Dendritic cell treated with granulocyte-macrophage colony-stimulating factor and Interleukin-4, amounts not matched to agents 40 ng/mL and 50 ng/mL, for 4 days (primary cell): Measurements from ENCODE around the gene MAGEA9B.
"Not testable (repeated sequence)": the region's sequence is repeated elsewhere in the genome, so short reads cannot be mapped to it uniquely, and the experiment has no call there.

Experiments
- H3K27ac Mint-ChIP-seq: one replicate; pipeline ENCODE4 v1.8.0; 2022; ENCODE audit warnings: mild to moderate bottlenecking, mixed read lengths
- H3K27me3 Mint-ChIP-seq: one replicate; pipeline ENCODE4 v1.8.0; 2022; ENCODE audit warnings: mild to moderate bottlenecking, mixed read lengths
- H3K36me3 Mint-ChIP-seq: one replicate; pipeline ENCODE4 v1.8.0; 2022; ENCODE audit warnings: low read depth, mixed read lengths
- H3K4me1 Mint-ChIP-seq: one replicate; pipeline ENCODE4 v1.8.0; 2022; ENCODE audit warnings: low read depth, mixed read lengths
- H3K4me3 Mint-ChIP-seq: one replicate; pipeline ENCODE4 v1.8.0; 2022; ENCODE audit warnings: mild to moderate bottlenecking, moderate library complexity, mixed read lengths
- H3K9me3 Mint-ChIP-seq: one replicate; pipeline ENCODE4 v1.8.0; 2022; ENCODE audit warnings: mixed read lengths
- intact Hi-C: fragments of 100-400 bp; cut with micrococcal nuclease; formaldehyde crosslinking; loops from one replicate; pipeline ENCODE4 v1.15.0; 2022

Gene MAGEA9B

DNA sequence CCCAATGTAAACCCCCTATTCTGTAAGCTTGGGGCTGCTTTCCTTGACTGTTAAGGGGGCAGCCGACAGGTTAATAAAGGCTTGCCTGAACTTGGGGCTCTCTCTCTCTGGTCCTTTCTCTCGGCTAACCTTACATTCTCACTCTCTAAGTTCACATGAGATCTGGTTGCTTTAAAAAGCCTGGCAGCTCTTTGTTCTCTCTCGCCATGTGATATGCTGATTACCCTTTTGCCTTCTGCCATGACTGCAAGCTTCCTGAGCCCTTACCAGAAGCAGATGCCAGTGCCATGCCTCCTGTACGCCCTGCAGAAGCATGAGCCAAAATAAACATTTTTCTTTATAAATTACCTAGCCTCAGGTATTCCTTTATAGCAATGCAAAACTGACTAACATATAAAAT is 32.0 kb downstream of the MAGEA9B start:
- H3K9me3 Mint-ChIP-seq, H3K4me3 Mint-ChIP-seq, H3K4me1 Mint-ChIP-seq, intact Hi-C loops, H3K27ac Mint-ChIP-seq, H3K36me3 Mint-ChIP-seq, H3K27me3 Mint-ChIP-seq: not testable (repeated sequence)

DNA sequence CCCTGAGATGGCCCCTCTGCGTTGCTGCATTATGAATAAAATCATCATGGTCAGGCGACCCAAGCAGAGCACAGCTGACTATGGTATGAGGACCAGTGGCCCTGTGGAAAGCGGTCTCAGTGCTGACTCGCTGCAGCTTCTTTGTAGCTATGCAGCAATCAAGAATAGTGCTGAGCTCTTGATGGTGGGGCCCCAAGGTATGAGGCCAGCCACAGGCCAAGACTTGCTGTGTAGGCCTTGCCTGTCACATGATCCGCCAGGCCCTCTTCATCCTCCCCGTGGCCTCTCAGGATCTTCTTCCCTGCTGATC is 35.4 kb downstream of the MAGEA9B start:
- H3K27me3 Mint-ChIP-seq, intact Hi-C loops, H3K27ac Mint-ChIP-seq, H3K4me3 Mint-ChIP-seq, H3K9me3 Mint-ChIP-seq, H3K4me1 Mint-ChIP-seq, H3K36me3 Mint-ChIP-seq: not testable (repeated sequence)

DNA sequence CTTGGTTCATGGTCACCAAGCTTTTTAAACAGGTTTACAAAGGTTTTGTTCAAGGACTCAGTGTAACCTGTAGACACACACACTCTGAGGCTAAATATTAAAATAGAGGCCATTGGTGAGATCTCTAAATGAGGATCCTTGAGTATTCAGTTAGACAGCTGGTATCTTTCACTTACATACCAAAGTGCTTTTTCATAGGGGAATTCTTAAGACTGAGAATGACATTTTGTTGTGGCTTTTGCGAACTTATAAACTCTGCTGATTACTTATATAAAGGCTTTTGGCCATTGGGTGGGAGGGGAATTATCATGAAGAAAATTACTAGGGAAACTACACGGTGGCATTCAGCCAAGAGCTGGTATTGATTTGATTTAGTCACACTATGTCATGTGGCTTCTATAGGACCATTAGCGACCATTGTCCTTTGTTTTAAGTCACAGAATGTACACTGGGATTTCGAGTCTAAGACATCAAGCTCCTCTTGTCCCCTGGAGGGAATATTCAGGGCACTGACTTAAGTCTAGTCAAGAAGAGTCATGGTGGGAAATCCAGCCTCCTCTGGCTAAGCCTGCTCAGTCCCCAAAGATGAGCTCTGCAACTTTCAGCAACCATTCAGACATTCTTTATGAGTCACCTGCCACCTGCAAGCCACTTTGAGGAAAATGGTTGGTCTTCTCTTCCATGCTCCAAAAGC is 35.9 kb downstream of the MAGEA9B start:
- intact Hi-C loops, H3K27me3 Mint-ChIP-seq, H3K4me1 Mint-ChIP-seq, H3K36me3 Mint-ChIP-seq, H3K9me3 Mint-ChIP-seq, H3K27ac Mint-ChIP-seq, H3K4me3 Mint-ChIP-seq: not testable (repeated sequence)

DNA sequence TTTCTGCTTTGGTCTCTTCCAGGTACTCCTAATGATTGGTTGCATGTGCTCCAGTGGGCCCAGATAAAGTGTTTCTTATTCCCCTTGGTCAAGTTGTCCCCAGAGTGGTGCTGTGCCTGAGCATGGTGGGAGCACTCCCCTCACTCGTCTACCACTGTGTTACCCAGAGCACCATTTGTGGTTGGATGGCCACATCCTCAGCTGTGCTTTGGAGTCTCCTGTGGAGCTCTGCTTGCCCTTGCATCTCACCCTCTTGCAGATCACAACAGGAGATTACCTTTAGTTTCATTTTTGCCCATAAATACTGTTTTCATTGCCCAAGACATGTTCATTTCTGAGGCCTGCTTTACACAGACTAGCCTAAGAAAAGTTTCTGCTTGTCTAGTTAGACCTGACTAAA is 36.8 kb downstream of the MAGEA9B start:
- H3K27me3 Mint-ChIP-seq, H3K9me3 Mint-ChIP-seq, H3K27ac Mint-ChIP-seq, H3K4me1 Mint-ChIP-seq, H3K36me3 Mint-ChIP-seq, H3K4me3 Mint-ChIP-seq, intact Hi-C loops: not testable (repeated sequence)

DNA sequence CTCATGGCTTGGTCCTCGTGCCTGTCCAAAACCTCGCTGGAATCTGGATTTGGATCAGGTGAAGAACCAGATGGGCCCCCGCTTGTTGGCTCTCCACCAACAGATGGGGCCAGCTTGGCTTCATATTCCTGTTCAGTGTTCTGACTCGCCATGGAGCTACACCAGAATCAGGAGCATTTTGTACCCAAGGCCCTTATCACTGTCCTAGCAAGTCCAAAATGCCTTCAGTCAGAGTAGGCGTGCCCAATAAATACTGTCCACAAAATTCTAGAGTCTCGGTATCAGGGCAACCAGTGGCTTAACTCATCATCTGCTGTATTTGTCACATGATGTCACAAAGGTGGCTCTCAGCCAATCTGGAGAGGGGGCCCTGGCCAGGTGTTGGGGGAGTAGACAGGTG is 37.6 kb downstream of the MAGEA9B start, which contains the start of gene HSFX3:
Gene HSFX3, minus strand, starts transcription at position 224 of the 400 bp plus-strand sequence. Its CDS starts 72 bp downstream, at position 152.
- H3K27me3 Mint-ChIP-seq, intact Hi-C loops: not testable (repeated sequence)

DNA sequence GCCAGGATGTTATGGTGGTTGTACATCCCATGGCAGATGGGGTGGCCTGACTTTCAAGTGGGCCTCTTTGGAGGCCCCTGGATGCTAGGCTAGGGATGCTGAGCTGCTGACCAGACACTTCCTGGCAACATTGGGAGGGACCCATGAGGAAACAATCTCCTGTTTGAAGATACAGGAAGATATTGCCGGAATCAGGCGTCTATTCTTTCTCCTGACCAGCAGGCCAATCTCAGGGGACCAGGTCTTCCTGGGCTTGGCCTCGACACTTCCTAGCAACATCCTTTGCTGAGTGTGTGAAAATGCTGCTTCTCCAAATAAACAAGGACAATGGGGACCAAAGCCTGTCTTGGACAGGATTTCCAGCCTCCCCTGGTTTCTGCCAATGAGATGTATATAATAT is 39.5 kb downstream of the MAGEA9B start:
- H3K4me3 Mint-ChIP-seq, H3K27ac Mint-ChIP-seq, intact Hi-C loops, H3K9me3 Mint-ChIP-seq, H3K27me3 Mint-ChIP-seq, H3K4me1 Mint-ChIP-seq: not testable (repeated sequence)
- peaks cover 24% of the 10 kb centered on the region for H3K36me3 Mint-ChIP-seq

More for the DNA sequence above, 37.6 kb downstream of the MAGEA9B start, which contains the start of gene HSFX3:
- not testable (repeated sequence) for H3K27ac Mint-ChIP-seq, H3K4me3 Mint-ChIP-seq, H3K9me3 Mint-ChIP-seq, H3K4me1 Mint-ChIP-seq
- H3K36me3 Mint-ChIP-seq, result peaks cover 14% of the 10 kb centered on the region

DNA sequence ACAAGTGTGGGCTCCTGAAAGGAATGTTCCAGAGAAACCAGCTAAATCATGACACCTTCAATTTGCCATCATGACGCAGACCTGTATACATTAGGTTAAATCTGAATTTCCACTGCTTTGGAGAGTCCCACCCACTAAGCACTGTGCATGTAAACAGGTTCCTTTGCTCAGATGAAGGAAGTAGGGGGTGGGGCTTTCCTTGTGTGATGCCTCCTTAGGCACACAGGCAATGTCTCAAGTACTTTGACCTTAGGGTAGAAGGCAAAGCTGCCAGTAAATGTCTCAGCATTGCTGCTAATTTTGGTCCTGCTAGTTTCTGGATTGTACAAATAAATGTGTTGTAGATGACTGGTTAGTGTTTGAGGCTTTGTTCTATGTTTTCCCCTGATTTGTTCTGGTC is 40.3 kb downstream of the MAGEA9B start:
- H3K27me3 Mint-ChIP-seq, intact Hi-C loops, H3K9me3 Mint-ChIP-seq, H3K27ac Mint-ChIP-seq, H3K4me3 Mint-ChIP-seq, H3K4me1 Mint-ChIP-seq: not testable (repeated sequence)
- H3K36me3 Mint-ChIP-seq, result peaks cover 24% of the 10 kb centered on the region

DNA sequence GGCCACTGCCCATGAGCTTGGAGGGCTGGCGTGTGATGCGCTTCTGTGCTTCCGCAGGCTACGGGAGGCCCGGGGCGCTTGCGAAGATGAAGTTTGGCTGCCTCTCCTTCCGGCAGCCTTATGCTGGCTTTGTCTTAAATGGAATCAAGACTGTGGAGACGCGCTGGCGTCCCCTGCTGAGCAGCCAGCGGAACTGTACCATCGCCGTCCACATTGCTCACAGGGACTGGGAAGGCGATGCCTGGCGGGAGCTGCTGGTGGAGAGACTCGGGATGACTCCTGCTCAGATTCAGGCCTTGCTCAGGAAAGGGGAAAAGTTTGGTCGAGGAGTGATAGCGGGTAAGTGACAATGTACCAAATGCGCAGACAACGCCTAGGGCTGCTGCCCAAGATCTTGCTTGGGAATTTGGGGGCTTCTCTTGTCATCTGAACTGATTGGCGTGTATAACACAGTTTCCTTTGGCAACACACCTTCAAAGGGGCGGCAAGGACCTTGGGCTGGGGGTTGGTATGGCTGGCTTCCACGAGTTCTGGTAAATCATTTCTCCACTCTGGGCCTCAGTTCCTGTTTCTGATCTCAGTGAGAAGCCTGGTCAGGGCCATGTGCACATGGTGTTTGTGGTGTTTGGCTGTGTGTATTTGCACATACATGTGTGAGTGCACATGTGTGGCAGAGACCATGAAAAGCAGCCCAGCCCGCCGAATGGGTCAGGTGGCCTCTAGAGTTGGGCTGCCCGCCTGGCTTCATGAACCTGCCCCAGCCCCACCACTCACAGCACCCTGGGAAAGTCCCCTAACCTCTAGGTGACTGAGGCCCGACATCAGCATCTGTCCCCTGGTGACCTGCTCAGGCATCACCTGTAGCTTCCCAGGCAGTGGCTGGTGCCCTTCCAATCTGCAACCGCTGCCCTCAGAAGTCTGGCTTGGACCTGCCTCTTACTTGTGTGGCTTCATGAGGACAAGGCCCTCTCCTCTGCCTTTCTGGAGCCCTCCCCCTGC is 41.4 kb downstream of the MAGEA9B start:
- H3K9me3 Mint-ChIP-seq, H3K27me3 Mint-ChIP-seq, intact Hi-C loops, H3K4me3 Mint-ChIP-seq, H3K4me1 Mint-ChIP-seq: not testable (repeated sequence)
- Mint-ChIP-seq H3K27ac (peak overlapping the region; percentile 59), H3K36me3 (peaks cover 32% of the 10 kb centered on the region)

DNA sequence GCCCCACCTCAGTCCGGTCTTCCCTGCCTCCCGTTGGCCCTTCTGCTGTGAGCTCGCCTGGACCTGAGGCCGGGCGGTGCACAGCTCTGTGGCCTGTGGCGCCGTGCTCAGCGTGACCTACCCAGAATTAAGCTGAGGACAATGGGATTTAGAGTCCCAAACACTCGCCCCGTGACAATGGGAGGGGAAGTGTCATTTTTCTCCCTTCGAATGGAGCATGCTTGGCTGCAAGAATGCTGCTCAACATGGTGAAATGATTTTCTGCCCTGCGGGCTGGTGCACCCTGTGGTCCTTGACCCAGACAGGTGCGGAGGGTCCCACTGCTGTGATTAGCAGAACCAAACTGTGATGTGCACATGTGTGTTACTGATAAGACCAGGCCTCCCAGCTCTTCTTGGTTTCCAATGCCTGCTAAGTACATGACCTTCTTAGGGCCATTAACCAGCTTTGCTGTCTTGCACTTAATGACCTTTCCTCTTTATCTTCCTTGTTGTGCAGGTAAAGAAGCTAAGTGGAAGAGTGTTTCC is 45.7 kb downstream of the MAGEA9B start:
- intact Hi-C loops, result loop anchor here (2.0 kb wide), 1 partner anchor 37 kb away; the partner anchor contains the start of gene IDS
- H3K4me1 Mint-ChIP-seq, result peaks cover 23% of the 10 kb centered on the region

DNA sequence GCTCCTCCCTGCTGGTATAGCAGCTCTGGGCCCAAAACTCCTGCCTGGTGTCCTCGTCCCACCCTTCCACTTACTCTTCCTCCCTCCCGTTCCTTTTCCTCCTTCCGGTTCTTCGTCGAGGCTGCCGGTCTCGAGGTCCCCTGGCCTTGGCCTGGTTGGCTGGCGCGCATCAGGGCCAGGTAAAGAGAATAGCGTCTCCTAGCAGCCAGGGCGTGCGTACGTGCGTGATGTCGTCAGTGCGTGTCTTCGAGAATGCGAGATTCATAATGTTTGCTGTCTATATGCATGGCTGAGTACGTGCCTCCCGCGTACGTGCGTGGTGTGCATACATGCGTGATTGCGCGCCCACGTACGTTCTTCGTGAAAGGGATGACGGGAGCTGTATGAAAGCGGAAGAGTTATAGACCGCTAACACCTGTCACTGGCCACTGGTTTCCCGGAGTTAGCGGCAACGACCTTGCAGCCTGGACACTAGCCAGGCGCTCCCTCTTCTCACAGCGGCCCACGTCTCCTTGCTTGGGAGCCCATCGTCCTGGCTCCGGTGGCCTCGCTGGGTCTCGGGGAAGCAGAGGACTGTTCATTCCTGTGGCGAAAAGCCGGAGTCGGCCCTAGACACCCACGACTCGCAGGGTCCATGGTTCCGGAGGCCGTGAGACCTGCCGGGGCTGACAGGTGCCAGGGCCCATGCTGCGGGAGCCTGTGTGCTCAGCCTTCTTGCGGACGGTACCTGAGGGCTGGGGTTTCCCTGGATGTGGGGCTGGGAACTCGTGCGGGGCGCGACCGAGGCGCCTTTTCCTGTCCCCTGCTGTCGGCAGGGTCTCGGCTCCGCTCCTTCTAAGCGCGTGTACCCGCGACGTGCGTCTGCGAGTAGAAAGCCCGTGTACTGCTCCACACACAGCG is 46.4 kb downstream of the MAGEA9B start, which contains the start of gene EOLA1:
Gene EOLA1, plus strand, starts transcription at position 392 of the 900 bp plus-strand sequence. CDS start 4,619 bp downstream, outside the sequence.
- Mint-ChIP-seq H3K27ac (peak within 1 kb of the TSS; percentile 100), H3K9me3 (no peaks in the 10 kb centered on the region), H3K4me1 (peaks cover 30% of the 10 kb centered on the region), H3K36me3 (peaks cover 43% of the 10 kb centered on the region), H3K4me3 (peak within 1 kb of the TSS; percentile 96), H3K27me3 (no peaks in the 10 kb centered on the region)
- intact Hi-C loops, result loop anchor here (2.0 kb wide), 1 partner anchor 36 kb away; the partner anchor contains the start of gene IDS

More for the DNA sequence above, 45.7 kb downstream of the MAGEA9B start:
- peak overlapping the region; percentile 96 for H3K4me3 Mint-ChIP-seq
- H3K36me3 Mint-ChIP-seq, result peaks cover 46% of the 10 kb centered on the region
- peak overlapping the region; percentile 100 for H3K27ac Mint-ChIP-seq
- H3K9me3 Mint-ChIP-seq, result no peaks in the 10 kb centered on the region
- H3K27me3 Mint-ChIP-seq, result no peaks in the 10 kb centered on the region

DNA sequence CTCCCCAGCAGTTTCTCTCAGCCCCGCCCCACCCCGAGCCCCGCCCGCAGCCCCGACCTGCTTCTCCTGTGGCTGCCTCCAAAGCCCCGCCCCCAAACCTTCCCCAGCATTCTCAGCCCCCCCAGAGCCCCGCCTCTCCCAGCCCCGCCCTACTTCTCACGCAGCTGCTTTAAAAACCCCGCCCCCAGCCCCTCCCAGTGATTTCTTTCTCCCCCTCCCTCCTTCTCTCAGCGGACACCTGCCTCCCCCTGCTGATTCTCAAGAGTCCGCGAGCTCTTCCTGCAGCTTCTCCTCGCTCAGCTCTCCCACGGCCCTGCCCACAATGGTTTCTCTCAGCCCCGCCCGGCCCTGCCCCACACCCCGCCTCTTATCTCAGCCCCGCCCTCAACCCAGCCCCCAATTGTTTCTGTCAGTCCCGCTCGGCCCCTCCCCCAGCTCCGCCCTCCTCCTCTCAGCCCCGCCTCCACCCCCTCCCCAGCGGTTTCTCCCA is 47.1 kb downstream of the MAGEA9B start:
- H3K4me3 Mint-ChIP-seq, result peak overlapping the region; percentile 96
- H3K36me3 Mint-ChIP-seq, result peaks cover 43% of the 10 kb centered on the region
- peaks cover 32% of the 10 kb centered on the region for H3K4me1 Mint-ChIP-seq
- no peaks in the 10 kb centered on the region for H3K9me3 Mint-ChIP-seq
- peak overlapping the region; percentile 100 for H3K27ac Mint-ChIP-seq
- H3K27me3 Mint-ChIP-seq, result no peaks in the 10 kb centered on the region
- intact Hi-C loops, result loop anchor here (2.0 kb wide), 1 partner anchor 35 kb away; the partner anchor contains the start of gene IDS

DNA sequence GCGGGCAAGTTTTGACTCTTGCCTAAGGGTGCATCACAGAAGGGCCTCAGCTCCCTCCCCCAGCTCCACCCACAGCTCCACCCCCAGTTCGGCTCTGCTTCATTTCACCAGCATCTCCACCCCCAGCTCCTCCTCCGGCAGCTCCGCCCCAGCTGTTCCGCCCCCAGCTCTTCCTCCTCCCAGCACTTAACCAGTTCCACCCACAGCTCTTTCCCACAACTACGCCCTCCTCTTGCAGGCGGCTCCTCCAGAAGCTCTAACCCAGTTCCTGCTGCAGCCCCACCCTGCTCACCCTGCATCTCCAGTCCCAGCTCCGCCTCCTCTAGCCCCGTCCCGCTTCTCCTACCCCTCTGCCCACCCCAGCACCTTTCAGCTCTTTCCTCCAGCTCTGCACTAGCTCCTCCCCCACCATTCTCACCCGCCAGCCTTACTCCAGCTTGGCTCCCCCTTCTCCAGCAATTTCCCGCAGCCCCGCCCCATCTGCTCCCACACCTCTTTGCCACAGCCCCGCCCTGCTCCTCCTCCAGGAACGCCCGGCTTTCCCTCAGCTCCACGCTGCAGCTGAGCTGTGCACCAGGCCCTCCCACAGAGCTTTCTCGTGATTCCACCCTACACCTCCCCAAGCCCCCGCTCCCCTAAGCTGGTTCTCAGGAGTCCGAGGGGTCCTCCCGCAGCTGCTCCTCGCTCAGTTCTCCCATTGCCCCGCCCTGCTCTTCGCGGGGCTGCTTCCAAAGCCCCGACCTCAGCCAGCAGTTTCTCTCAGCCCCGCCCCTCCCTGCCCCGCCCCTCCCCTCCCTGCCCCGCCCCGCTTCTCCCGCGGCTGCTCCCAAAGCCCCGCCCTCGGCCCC is 47.8 kb downstream of the MAGEA9B start:
- Mint-ChIP-seq H3K4me3 (peak overlapping the region; percentile 89), H3K36me3 (peaks cover 43% of the 10 kb centered on the region), H3K9me3 (no peaks in the 10 kb centered on the region), H3K27ac (peak overlapping the region; percentile 100), H3K27me3 (no peaks in the 10 kb centered on the region), H3K4me1 (peaks cover 38% of the 10 kb centered on the region)
- intact Hi-C loops, result loop anchor here (2.0 kb wide), 1 partner anchor 35 kb away; the partner anchor contains the start of gene IDS
